SJCRH30 (cell line): ENCODE data around the gene NEDD9. TPM values are rescaled to one million over a fixed set of nuclear protein-coding genes. Genes with fewer than 3 reads are reported as not detected.
A peak's percentile ranks its signal among the peaks of the same experiment; 100 is the strongest.

Source experiments
- DNase-seq, 2 experiments: peaks; one replicate each; pipeline ENCODE4 v3.0.0-alpha.2; 2015 to 2020
- H3K27ac ChIP-seq: fragments of 250-450 bp; sonication (Bioruptor Pico); 2 replicates; pipeline ENCODE4 v1.5.1; 2020; ENCODE audit warnings: mild to moderate bottlenecking, moderate library complexity
- H3K27me3 ChIP-seq: fragments of 250-450 bp; sonication (Bioruptor Pico); 2 replicates; pipeline ENCODE4 v1.5.1; 2020; ENCODE audit warnings: mild to moderate bottlenecking, moderate library complexity
- H3K36me3 ChIP-seq: fragments of 250-450 bp; sonication (Bioruptor Pico); 2 replicates; pipeline ENCODE4 v1.5.1; 2020; ENCODE audit warnings: mild to moderate bottlenecking, moderate library complexity
- H3K4me1 ChIP-seq: fragments of 250-450 bp; sonication (Bioruptor Pico); 2 replicates; pipeline ENCODE4 v1.5.1; 2020; ENCODE audit warnings: mild to moderate bottlenecking, moderate library complexity
- H3K4me3 ChIP-seq: fragments of 250-450 bp; sonication (Bioruptor Pico); 2 replicates; pipeline ENCODE4 v1.5.1; 2020; ENCODE audit warnings: mild to moderate bottlenecking, moderate library complexity
- H3K9me3 ChIP-seq: fragments of 250-450 bp; sonication (Bioruptor Pico); replicated peaks from 2 replicates; pipeline ENCODE4 v1.5.1; 2020; ENCODE audit warnings: mild to moderate bottlenecking, moderate library complexity
- total RNA-seq: library from RNA; depleted of rRNA; stranded (reverse); fragments of >200 nt; shearing (Covaris generic); gene quantifications from 2 replicates; pipeline ENCODE4 v1.2.3, GENCODE V29; 2014

NEDD9 gene
- total RNA-seq, 1 experiment from 2014 or later: 0.42 TPM

DNA sequence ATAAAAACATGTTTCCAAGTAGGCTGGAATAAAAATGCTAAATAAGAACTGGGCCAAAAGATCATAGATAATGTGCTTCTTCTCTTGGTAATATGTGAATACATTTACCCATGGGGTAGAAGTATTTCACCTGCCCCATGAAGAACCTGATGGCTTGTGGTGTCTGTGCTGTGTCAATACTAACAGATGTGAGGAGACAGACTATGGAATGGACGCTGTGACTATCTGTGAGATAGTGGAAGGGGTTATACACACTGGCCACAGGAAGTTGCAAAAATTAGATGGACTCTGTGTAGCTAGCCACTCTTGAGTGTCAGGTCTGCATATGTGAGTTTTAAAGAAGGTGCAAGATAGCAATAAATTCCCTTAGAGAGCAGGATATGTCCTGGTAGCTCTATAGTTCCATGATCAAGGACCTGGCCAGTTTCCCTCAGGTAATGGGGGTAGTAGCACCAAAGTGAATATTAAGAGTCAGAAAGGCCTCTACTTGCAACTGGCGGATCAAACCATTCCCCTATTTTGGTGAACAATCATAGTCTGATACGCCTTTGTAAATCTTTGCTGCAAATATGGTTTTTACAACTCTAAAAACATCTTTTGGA is 48.6 kb downstream of the NEDD9 start:
- Histone ChIP-seq H3K4me3 (no peak overlapping the region), H3K27me3 (no peaks in the 10 kb centered on the region), H3K4me1 (no peaks in the 10 kb centered on the region), H3K9me3 (no peaks in the 10 kb centered on the region), H3K27ac (no peak overlapping the region), H3K36me3 (no peaks in the 10 kb centered on the region)
- no peak for DNase-seq

DNA sequence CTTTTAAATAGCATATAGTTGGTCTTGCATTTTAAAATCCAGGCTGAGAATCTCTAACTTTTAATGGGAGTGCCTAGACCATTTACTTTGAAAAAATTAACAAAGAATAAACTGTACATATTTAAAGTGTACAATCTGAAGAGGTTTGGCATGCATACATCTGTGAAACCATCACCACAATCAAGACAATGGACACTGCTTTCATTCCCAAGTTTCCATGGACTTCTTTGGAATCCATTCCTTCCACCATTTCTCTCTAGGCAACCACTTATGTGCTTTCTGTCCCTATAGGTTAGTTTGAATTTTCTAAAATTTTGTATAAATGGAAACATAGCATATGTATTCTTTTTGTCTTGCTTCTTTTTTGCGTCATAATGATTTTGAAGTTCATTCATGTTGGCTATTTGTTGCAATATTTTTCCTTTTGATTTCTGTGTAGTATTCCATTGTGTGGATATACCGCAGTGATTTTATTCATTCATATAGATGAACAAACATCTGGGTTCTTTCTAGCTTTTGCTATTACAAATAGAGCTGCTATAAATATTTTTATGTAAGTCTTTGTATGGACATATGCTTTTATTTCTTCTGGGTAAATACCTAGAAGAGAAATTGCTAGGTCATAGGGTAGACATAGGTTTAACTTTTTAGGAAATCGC is 50.9 kb downstream of the NEDD9 start:
- H3K27me3 ChIP-seq: no peaks in the 10 kb centered on the region
- H3K36me3 ChIP-seq: no peaks in the 10 kb centered on the region
- no peaks in the 10 kb centered on the region for H3K4me1 ChIP-seq
- H3K27ac ChIP-seq: no peak overlapping the region
- no peaks in the 10 kb centered on the region for H3K9me3 ChIP-seq
- H3K4me3 ChIP-seq: no peak overlapping the region
- no peak for DNase-seq

DNA sequence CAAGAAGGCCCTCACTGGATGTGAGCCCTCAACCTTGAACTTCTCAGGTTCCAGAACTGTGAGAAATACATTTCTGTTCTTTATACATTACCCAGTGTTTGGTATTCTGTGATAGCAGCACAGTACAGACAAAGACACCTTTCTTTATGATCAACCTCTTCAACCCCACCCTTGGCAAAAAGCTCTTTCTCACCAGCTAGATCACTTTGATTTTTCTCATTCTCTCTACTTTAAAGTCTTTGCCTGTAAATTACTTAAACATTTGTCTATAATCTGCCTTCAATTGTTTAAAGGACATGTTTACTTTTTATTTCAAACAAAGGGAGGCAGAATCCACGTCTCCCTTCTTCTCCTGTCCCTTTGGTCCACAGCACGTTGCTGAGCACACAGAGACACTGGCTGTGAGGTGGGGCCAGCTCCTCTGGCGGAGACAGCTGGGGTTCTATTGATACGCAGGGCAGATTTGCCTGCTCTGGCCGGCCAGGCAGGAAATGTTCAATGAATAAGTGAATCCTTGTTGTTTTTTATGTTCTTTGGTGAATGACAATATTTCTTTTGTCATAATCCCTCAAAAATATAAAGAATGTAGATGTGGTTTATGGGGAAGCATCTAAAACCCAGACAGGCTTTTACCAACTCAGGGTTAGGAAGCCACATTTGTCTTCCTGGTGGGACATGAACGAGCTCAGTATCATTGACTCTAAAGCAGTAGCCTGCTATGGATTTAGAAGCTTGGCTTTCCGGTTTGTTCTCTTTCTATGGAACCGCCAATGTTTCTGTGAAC is 52.9 kb downstream of the NEDD9 start:
- Histone ChIP-seq H3K27me3 (no peaks in the 10 kb centered on the region), H3K27ac (no peak overlapping the region), H3K4me1 (no peaks in the 10 kb centered on the region), H3K36me3 (no peaks in the 10 kb centered on the region), H3K4me3 (no peak overlapping the region), H3K9me3 (no peaks in the 10 kb centered on the region)
- DNase-seq: peak; percentile 9 to 42

DNA sequence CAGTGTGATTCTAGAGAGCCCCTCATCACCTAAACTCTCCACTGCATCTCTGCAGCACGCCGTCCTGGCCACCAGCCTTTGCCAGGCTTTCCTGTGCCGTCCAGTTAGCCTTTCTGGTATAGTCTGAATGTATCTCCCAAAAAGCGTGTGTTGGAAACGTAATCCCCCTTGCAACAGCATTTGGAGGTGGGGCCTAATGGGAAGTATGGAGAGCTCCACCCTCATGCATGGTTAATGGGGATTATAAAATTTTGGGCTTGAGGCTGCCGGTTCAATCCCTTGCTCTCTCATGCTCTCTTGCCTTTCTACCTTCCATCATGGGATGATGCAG is 53.4 kb downstream of the NEDD9 start:
- no peak overlapping the region for H3K27ac ChIP-seq
- no peaks in the 10 kb centered on the region for H3K36me3 ChIP-seq
- H3K4me1 ChIP-seq: no peaks in the 10 kb centered on the region
- no peaks in the 10 kb centered on the region for H3K9me3 ChIP-seq
- no peak overlapping the region for H3K4me3 ChIP-seq
- H3K27me3 ChIP-seq: no peaks in the 10 kb centered on the region
- DNase-seq: no peak

DNA sequence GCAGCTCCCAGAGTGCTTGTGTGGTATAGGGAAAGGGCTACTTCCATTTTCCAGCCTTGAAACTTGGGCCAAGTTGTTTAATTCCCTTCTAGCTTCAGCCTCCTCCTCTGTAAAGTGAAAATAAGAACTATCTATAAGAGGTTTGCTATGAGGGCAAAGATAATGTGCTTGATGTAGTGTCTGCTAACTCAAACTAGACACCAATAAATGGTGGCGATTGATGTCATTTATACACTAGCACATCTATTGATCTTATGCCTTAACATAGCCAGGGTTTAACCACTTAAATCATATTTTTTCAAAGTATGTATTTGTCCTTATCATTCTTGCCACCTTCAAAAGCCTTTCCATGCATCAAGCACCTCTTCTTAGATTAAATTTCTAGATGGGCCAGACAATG is 55.2 kb downstream of the NEDD9 start:
- no peaks in the 10 kb centered on the region for H3K27me3 ChIP-seq
- no peaks in the 10 kb centered on the region for H3K36me3 ChIP-seq
- no peak overlapping the region for H3K4me3 ChIP-seq
- no peak overlapping the region for H3K27ac ChIP-seq
- H3K9me3 ChIP-seq: no peaks in the 10 kb centered on the region
- DNase-seq: no peak
- no peaks in the 10 kb centered on the region for H3K4me1 ChIP-seq

DNA sequence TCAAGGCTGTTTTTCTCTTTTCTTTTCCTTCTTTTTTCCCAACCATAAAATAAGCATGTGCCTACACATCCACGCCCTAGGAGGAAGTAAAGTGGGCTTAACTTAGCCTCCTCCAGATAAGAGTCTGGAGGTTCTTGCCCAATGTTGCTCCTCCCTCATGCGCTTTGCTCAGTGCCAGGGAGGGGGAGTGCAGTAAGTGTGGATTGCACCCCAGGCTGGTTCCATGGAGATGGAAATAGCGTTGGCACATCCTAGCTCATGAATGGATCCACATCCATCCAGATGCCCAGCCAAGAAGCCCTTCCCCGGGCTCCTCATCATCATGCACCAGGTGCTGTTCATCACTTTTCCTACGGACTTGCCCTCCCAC is 58.2 kb downstream of the NEDD9 start:
- Histone ChIP-seq H3K36me3 (no peaks in the 10 kb centered on the region), H3K4me3 (no peak overlapping the region), H3K4me1 (no peaks in the 10 kb centered on the region), H3K9me3 (no peaks in the 10 kb centered on the region), H3K27ac (no peak overlapping the region), H3K27me3 (no peaks in the 10 kb centered on the region)
- no peak for DNase-seq

DNA sequence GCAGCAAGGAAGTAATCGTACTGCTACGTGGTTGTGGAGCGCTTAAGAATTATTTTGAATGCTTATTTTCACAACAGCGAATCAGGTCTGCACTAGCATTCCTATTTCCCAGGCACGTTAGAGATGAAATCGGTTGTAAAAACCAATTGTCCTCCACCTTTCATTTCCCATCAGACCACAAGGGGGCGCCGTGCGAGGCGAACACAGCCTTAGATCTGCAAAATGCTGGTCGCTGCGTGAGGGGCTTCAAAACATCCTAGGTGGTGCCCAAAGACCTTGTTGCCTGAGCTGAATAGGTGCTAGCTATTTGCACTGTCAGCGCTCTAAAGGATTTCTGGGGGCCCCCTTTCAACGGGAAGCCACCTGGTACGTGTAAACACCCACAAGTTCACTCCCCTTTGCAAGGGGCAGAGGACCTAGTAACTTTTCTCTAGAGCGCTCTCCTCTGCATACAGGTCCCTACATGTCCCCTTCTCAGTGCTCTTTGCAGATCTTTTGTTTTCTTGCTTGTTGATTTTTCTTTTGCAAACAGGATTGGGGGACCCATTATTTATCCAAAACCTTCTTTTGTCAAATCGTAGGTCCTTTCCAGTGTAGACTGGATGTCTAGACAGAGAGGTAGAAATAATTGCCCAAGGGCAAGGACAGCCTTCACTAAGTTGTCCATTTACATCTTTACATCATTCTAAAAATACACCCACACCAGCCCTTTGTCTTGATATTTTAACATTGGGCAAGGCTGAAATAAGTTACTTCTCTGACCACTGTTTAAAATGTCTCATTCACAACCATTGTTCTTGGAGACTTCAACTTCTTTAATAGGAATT is 59.8 kb downstream of the NEDD9 start:
- Histone ChIP-seq H3K9me3 (no peaks in the 10 kb centered on the region), H3K27me3 (no peaks in the 10 kb centered on the region), H3K36me3 (no peaks in the 10 kb centered on the region), H3K27ac (no peak overlapping the region), H3K4me3 (no peak overlapping the region), H3K4me1 (no peaks in the 10 kb centered on the region)
- peak; percentile 31 to 62 for DNase-seq

DNA sequence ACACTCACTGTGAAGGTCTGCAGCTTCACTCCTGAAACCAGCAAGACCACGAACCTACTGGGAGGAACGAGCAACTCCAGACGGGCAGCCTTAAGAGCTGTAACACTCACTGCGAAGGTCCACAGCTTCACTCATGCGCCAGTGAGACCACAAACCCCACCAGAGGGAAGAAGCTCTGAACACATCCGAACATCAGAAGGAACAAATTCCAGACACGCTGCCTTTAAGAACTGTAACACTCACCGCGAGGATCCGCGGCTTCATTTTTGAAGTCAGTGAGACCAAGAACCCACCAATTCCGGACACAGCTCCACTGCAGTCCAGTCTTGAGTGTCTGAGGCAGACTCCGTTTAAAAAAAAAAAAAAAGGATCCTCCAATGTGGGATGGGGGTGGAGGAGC is 60.5 kb downstream of the NEDD9 start:
- Histone ChIP-seq H3K9me3 (no peaks in the 10 kb centered on the region), H3K36me3 (no peaks in the 10 kb centered on the region), H3K27ac (no peak overlapping the region), H3K4me3 (no peak overlapping the region), H3K4me1 (no peaks in the 10 kb centered on the region), H3K27me3 (no peaks in the 10 kb centered on the region)
- DNase-seq: no peak

DNA sequence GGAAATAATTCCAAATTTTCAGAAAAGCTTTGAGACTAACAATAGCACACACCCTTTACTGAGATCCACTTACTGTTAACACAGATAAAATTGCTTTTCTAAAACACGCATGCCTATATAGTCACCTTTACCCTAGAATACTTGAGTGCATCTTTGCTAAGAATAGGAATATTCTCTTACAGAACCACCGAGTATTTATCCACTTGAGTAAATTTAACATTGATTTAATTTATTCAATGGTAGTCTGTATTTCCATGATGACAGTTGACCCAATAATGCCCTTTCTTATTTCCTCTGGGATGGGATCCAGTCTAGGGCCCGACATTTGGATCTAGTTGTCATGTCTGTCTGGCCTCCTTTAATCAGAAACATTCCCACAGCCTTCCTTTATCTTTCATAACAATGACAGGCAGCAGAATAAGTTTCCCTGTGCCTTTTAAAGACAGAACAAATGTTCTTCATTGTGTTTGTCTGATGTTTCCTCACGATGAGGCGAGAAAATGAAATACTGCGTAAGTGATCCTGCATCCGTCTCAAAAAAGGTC is 64.3 kb downstream of the NEDD9 start:
- no peak for DNase-seq
- H3K4me3 ChIP-seq: no peak overlapping the region
- H3K4me1 ChIP-seq: no peaks in the 10 kb centered on the region
- no peaks in the 10 kb centered on the region for H3K9me3 ChIP-seq
- H3K27me3 ChIP-seq: no peaks in the 10 kb centered on the region
- no peaks in the 10 kb centered on the region for H3K36me3 ChIP-seq
- H3K27ac ChIP-seq: no peak overlapping the region

DNA sequence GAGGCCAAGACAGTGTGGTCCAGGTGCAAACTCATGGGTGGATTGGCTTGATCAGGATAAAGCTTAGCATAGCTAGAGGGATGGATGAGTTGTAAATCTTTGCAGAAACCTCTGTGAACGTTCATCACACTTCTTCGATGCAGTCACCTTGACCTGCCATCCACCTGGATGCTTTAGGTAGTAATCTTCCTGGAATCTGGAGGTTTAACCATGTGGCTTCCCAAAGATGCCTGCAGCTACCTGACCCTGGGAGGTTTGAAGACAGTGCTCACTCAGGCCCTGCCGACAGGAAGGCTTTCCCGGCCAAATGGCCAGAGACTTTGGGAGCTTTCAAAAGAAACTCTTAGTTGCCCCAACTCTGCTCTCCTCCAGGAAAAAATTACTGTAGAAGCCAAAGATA is 65.5 kb downstream of the NEDD9 start:
- Histone ChIP-seq H3K4me3 (no peak overlapping the region), H3K27me3 (no peaks in the 10 kb centered on the region), H3K27ac (no peak overlapping the region), H3K36me3 (no peaks in the 10 kb centered on the region), H3K9me3 (no peaks in the 10 kb centered on the region), H3K4me1 (no peaks in the 10 kb centered on the region)
- DNase-seq: no peak

DNA sequence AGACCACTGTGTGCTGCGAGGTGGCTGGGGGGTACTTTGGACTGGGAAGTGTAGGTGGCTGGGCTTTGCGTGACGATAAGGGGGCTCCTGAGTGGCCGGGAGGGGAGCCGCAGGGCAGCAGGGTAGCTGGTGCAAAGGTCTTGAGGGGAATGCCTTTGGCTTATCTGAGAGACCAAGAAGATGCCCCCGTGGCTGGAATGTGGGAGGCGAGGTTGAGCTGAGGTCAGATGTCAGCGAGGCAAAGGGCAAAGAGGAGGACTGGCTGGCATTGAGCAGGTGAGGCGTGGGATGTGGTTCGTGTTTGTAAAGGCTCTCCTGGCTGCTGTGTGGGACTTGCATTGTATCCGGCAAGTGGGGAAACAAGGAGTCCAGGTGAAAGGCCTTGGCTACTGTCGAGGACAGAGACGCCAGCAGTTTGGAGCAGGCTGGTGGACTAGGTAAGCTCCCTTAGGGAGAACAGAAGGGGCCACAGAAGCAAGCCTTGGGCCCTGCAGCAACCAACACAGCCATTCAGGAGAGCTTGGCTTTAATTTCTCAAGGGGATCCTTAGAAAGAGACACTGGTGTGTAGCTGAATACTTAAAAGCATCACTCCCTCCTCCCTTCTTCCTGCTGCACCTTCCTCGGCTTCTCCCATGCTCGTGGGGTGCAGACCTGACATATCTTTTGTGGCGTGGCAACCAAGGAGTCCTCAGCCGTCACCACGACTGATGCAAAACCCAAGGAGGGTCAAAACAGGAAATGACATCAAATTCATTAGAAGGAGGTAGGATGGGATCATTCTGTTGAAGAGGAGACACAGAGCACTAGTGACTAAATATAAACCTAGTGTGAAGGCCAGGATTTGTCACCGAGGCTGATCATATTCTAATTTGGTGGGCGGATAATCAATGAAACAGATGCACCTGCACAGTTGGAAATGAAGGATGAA is 67.5 kb downstream of the NEDD9 start:
- Histone ChIP-seq H3K27me3 (no peaks in the 10 kb centered on the region), H3K4me3 (no peak overlapping the region), H3K27ac (no peak overlapping the region), H3K4me1 (no peaks in the 10 kb centered on the region), H3K36me3 (no peaks in the 10 kb centered on the region), H3K9me3 (no peaks in the 10 kb centered on the region)
- no peak for DNase-seq

DNA sequence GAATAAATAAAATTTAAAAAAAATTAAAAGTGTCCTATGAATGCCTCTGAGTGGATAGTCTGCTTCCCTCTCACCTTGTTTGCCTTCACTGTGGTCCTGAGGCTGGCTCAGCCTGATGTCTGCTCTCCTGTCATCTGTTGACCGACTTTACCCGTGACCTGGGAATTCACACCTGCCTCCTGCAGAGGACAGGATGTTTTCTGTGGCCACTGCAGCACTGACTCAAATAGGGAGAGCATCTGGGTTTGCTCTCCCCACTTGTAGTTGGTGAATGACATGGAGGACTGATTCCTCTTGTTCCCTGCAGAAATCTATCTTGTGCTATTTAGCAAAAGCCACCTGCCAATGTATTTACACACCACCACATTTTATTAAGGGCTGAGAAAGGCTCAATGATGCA is 68.5 kb downstream of the NEDD9 start:
- DNase-seq: no peak
- Histone ChIP-seq H3K36me3 (no peaks in the 10 kb centered on the region), H3K4me3 (no peak overlapping the region), H3K4me1 (no peaks in the 10 kb centered on the region), H3K27me3 (no peaks in the 10 kb centered on the region), H3K27ac (no peak overlapping the region), H3K9me3 (no peaks in the 10 kb centered on the region)

DNA sequence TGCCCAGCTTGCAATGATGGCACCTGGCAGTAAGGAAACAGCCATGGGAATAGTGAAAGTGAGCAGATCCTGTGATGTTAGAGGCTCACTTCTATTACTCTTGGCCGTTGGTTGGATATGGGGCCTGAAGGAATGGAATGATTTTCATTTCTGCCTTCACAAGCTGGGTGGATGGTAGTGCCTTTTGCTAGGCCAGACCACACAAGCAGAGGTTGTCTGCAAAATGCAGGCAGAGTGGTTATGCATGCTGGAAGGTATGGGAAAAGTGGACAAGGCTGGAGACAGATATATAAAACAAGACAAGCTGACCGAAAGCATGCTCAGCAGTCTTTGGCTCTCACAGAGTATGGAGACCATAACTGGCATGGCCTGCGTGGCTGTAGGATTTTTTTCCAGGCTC is 70.2 kb downstream of the NEDD9 start:
- Histone ChIP-seq H3K4me3 (no peak overlapping the region), H3K9me3 (no peaks in the 10 kb centered on the region), H3K36me3 (no peaks in the 10 kb centered on the region), H3K4me1 (no peaks in the 10 kb centered on the region), H3K27ac (no peak overlapping the region), H3K27me3 (no peaks in the 10 kb centered on the region)
- no peak for DNase-seq
